ENCODE data around the gene ZNF234. TPM values are rescaled to one million over a fixed set of nuclear protein-coding genes. Genes with fewer than 3 reads are reported as not detected.

ZNF234 gene
- total and polyA plus RNA-seq, 2 of the 4 experiments (the other 2 are of a cell fraction), result 4.0 to 15.8 TPM

- no peak overlapping the region for H3K9ac ChIP-seq (ENCODE audit: low read depth, low read length)
- no peaks in the 10 kb centered on the region; a peak in 1 of 4 replicates for H3K79me1 ChIP-seq (ENCODE audit: low read depth in 1 of 2, low read length in 2 of 2)
- intact Hi-C loops (cut with micrococcal nuclease), result no loop called here
- no peak overlapping the region for H3K4me2 ChIP-seq (ENCODE audit: low read depth, low read length)
- TF ChIP-seq ELK1 (IDR thresholded peaks at IDR 0.05; ENCODE audit: borderline replicate concordance, low read depth, low read length), result no peak
- TF ChIP-seq SMC3 (IDR thresholded peaks at IDR 0.05; ENCODE audit: low read depth, low read length), result no peak
- no peak for TF ChIP-seq BHLHE40 (IDR thresholded peaks at IDR 0.05; ENCODE audit: low read depth, low read length)
- TF ChIP-seq CHD1 (IDR thresholded peaks at IDR 0.05; ENCODE audit: low read depth, low read length), result no peak
- TF ChIP-seq RFX5 (IDR thresholded peaks at IDR 0.05; ENCODE audit: low read depth, low read length), result no peak
- TF ChIP-seq RCOR1 (IDR thresholded peaks at IDR 0.05; ENCODE audit: insufficient replicate concordance, low read length), result no peak
- TF ChIP-seq, protein P1, sequence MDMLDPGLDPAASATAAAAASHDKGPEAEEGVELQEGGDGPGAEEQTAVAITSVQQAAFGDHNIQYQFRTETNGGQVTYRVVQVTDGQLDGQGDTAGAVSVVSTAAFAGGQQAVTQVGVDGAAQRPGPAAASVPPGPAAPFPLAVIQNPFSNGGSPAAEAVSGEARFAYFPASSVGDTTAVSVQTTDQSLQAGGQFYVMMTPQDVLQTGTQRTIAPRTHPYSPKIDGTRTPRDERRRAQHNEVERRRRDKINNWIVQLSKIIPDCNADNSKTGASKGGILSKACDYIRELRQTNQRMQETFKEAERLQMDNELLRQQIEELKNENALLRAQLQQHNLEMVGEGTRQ (IDR thresholded peaks at IDR 0.05; ENCODE audit: low read depth, low read length), result no peak
- TF ChIP-seq, protein P2, sequence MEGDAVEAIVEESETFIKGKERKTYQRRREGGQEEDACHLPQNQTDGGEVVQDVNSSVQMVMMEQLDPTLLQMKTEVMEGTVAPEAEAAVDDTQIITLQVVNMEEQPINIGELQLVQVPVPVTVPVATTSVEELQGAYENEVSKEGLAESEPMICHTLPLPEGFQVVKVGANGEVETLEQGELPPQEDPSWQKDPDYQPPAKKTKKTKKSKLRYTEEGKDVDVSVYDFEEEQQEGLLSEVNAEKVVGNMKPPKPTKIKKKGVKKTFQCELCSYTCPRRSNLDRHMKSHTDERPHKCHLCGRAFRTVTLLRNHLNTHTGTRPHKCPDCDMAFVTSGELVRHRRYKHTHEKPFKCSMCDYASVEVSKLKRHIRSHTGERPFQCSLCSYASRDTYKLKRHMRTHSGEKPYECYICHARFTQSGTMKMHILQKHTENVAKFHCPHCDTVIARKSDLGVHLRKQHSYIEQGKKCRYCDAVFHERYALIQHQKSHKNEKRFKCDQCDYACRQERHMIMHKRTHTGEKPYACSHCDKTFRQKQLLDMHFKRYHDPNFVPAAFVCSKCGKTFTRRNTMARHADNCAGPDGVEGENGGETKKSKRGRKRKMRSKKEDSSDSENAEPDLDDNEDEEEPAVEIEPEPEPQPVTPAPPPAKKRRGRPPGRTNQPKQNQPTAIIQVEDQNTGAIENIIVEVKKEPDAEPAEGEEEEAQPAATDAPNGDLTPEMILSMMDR (conservative IDR thresholded peaks at IDR 0.05; ENCODE audit: low read depth, low read length), result no peak
- TF ChIP-seq NFE2L2 (IDR thresholded peaks at IDR 0.05; ENCODE audit: low read depth, low read length), result peak; percentile 66; the same call in 1 of the 2 replicates
- TF ChIP-seq MAZ (IDR thresholded peaks at IDR 0.05; ENCODE audit: borderline replicate concordance, low read depth, low read length), result no peak
- no peak for TF ChIP-seq FOS (IDR thresholded peaks at IDR 0.05; ENCODE audit: low read depth, low read length)
- no peak for TF ChIP-seq POLR2A (IDR thresholded peaks at IDR 0.05; ENCODE audit: low read depth, low read length)
- TF ChIP-seq CEBPB (IDR thresholded peaks at IDR 0.05; ENCODE audit: low read depth, low read length), result peak; percentile 23; the same call in 1 of the 2 replicates
- no peak for TF ChIP-seq RAD21 (IDR thresholded peaks at IDR 0.05; ENCODE audit: low read length)
- no peak for TF ChIP-seq MXI1 (IDR thresholded peaks at IDR 0.05; ENCODE audit: borderline replicate concordance, low read depth, low read length)
- no peak for TF ChIP-seq MAFK (IDR thresholded peaks at IDR 0.05; ENCODE audit: low read depth, low read length)
- H4K8ac ChIP-seq (ENCODE audit: low read depth in 2 of 2, low read length in 2 of 2), result no peak overlapping the region
- H3K18ac ChIP-seq (ENCODE audit: low read depth, low read length), result no peak overlapping the region
- no peaks in the 10 kb centered on the region for H3K27me3 ChIP-seq (ENCODE audit: control insufficient read depth, insufficient read depth, low read length)
- DNase-seq (peak; percentile 51), ATAC-seq (ENCODE audit: low read depth) (no peak; the same call in 1 of the 2 replicates)
- H2BK15ac ChIP-seq (ENCODE audit: low read depth, low read length), result no peak overlapping the region
- H2AFZ ChIP-seq (replicated peaks; ENCODE audit: low read length, poor library complexity), result no peak overlapping the region
- no peak overlapping the region for H2AK9ac ChIP-seq (replicated peaks; ENCODE audit: low read depth, low read length, poor library complexity)
- H4K91ac ChIP-seq (ENCODE audit: insufficient read depth, low read depth, low read length), result no peak overlapping the region
- H3K9me3 ChIP-seq (ENCODE audit: control insufficient read depth, insufficient read depth, low read length), result no peaks in the 10 kb centered on the region
- no peaks in the 10 kb centered on the region for H3K9me1 ChIP-seq (ENCODE audit: insufficient read depth, low read length)
- no peak overlapping the region for H2AK5ac ChIP-seq (ENCODE audit: low read depth, low read length)
- CTCF ChIA-PET, result interaction anchor here (1.8 kb wide), 1 partner anchor 10 kb away, joined by 4 read pairs; the partner anchor contains the start of gene ZNF227
- H3K4me1 ChIP-seq (ENCODE audit: control insufficient read depth, insufficient read depth, low read length), result no peaks in the 10 kb centered on the region
- H3K36me3 ChIP-seq (ENCODE audit: control insufficient read depth, insufficient read depth, low read length), result no peaks in the 10 kb centered on the region
- POLR2A ChIA-PET (ENCODE audit: unreplicated experiment), result no interaction called here
- H3K4me3 ChIP-seq (ENCODE audit: insufficient read depth, low read depth, low read length), result no peak overlapping the region
- in situ Hi-C loops (cut with MboI; ENCODE audit: low sequenced_read_pairs), result no loop called here
- BruUV-seq (replicated peaks), result no TSS peak
- no peak overlapping the region for H3K27ac ChIP-seq (ENCODE audit: insufficient read depth, low read length)
- H3K56ac ChIP-seq (ENCODE audit: extremely low read depth, insufficient read depth, low read length), result no peak overlapping the region
- no peak overlapping the region for H4K5ac ChIP-seq (ENCODE audit: low read depth, low read length)
- no CpG with 5 or more reads among the region's 1 CpG for whole genome bisulfite sequencing, 2 experiments (ENCODE audit: extremely low coverage in 2 of 2, insufficient read length in 1 of 2)
- H4K20me1 ChIP-seq (ENCODE audit: insufficient read depth, low read length), result no peaks in the 10 kb centered on the region
- no peak overlapping the region for H2BK5ac ChIP-seq (ENCODE audit: low read depth, low read length, poor library complexity, severe bottlenecking)
- no peak overlapping the region for H2BK120ac ChIP-seq (ENCODE audit: low read depth, low read length)
- no peak overlapping the region for H2BK20ac ChIP-seq (ENCODE audit: low read depth, low read length)
- no peak overlapping the region for H3K4ac ChIP-seq (ENCODE audit: low read depth, low read length)
- H3K14ac ChIP-seq (replicated peaks; ENCODE audit: low read depth, low read length), result no peak overlapping the region
- dilution Hi-C loops (cut with HindIII; ENCODE audit: low sequenced_read_pairs, unreplicated experiment), result no loop called here
- no peak overlapping the region for H3K23ac ChIP-seq (ENCODE audit: low read depth, low read length)
Observed at GRCh38 chr19:44202470-44202869, 61.1 kb downstream of the ZNF234 start.

Measured in IMR-90 (cell line).